NCI-H2029 (cell line): Measurements from ENCODE around the gene TNFSF13.
"Not testable (repeated sequence)": the region's sequence is repeated elsewhere in the genome, so short reads cannot be mapped to it uniquely, and the experiment has no call there.

Experiments used
- DNase-seq: peaks from one replicate; lab custom pipeline; 2025; lab: John Stamatoyannopoulos, UW

TNFSF13 gene

GRCh38 chr17:7591596-7591995, 33.0 kb downstream of the TNFSF13 start:
- DNase-seq: no peak

GRCh38 chr17:7592422-7593021, 34.0 kb downstream of the TNFSF13 start:
- DNase-seq: no peak

- DNase-seq: no peak
Observed at GRCh38 chr17:7593296-7593695, 34.7 kb downstream of the TNFSF13 start.

GRCh38 chr17:7597561-7597960, 39.0 kb downstream of the TNFSF13 start:
- not testable (repeated sequence) for DNase-seq

- DNase-seq: no peak
Observed at GRCh38 chr17:7606280-7606679, 47.7 kb downstream of the TNFSF13 start.

- no peak for DNase-seq
Observed at GRCh38 chr17:7610641-7611040, 52.1 kb downstream of the TNFSF13 start.
